AG04450 (cell line): ENCODE data around the gene MYLK3. TPM values are rescaled to one million over a fixed set of nuclear protein-coding genes. Genes with fewer than 3 reads are reported as not detected.

ENCODE experiments used
- CTCF ChIA-PET: fragments of 300-600, 350-600 bp; formaldehyde crosslinking; extraction: SDS; loops from one replicate; lab custom pipeline; 2022; ENCODE audit warnings: antibody characterized with exemption, inconsistent platforms; lab: Charles Lee
- POLR2A ChIA-PET: fragments of 350-600 bp; formaldehyde crosslinking; extraction: SDS; loops from one replicate; lab custom pipeline; 2021; ENCODE audit warnings: antibody characterized with exemption, inconsistent platforms; lab: Yijun Ruan, JAX
- DNase-seq: peaks from one replicate; pipeline ENCODE4 v3.0.0-alpha.2; 2011; ENCODE audit warnings: low read depth, low spot score
- H3K27ac ChIP-seq: one replicate; pipeline ENCODE4 v1.5.1; 2012; ENCODE audit warnings: low read depth, low read length, control low read depth
- H3K27me3 ChIP-seq: one replicate; pipeline ENCODE4 v1.6.0; 2012; ENCODE audit warnings: low read length; ENCODE audit not compliant: control insufficient read depth, insufficient read depth
- H3K4me3 ChIP-seq: 2 replicates; pipeline ENCODE4 v1.5.1; 2011; ENCODE audit warnings: mild to moderate bottlenecking, low read depth, low read length, control low read depth
- H3K9me3 ChIP-seq: 2 replicates; pipeline ENCODE4 v1.5.1; 2012; ENCODE audit warnings: low read length; ENCODE audit not compliant: control insufficient read depth, insufficient read depth
- polyA minus RNA-seq: library from RNA; depleted of rRNA, polyadenylated mRNA; stranded (reverse); fragments of >200 nt; gene quantifications from 2 replicates; pipeline ENCODE4 v1.2.3, GENCODE V29; 2011; rRNA and poly(A)+ RNA removed
- polyA plus RNA-seq: library from polyadenylated mRNA; depleted of rRNA; stranded (reverse); fragments of >200 nt; gene quantifications from 2 replicates; pipeline ENCODE4 v1.2.3, GENCODE V29; 2011; rRNA removed
- TF ChIP-seq, protein P1 (sequence below): IDR thresholded peaks from 2 replicates; pipeline ENCODE4 v1.5.1; 2011; ENCODE audit warnings: low read depth, low read length, control low read depth, inconsistent platforms

MYLK3 gene
- 0.09 and 0.11 TPM in 2 replicates for polyA plus RNA-seq
- 0.48 and 0.97 TPM in 2 replicates for polyA minus RNA-seq

DNA sequence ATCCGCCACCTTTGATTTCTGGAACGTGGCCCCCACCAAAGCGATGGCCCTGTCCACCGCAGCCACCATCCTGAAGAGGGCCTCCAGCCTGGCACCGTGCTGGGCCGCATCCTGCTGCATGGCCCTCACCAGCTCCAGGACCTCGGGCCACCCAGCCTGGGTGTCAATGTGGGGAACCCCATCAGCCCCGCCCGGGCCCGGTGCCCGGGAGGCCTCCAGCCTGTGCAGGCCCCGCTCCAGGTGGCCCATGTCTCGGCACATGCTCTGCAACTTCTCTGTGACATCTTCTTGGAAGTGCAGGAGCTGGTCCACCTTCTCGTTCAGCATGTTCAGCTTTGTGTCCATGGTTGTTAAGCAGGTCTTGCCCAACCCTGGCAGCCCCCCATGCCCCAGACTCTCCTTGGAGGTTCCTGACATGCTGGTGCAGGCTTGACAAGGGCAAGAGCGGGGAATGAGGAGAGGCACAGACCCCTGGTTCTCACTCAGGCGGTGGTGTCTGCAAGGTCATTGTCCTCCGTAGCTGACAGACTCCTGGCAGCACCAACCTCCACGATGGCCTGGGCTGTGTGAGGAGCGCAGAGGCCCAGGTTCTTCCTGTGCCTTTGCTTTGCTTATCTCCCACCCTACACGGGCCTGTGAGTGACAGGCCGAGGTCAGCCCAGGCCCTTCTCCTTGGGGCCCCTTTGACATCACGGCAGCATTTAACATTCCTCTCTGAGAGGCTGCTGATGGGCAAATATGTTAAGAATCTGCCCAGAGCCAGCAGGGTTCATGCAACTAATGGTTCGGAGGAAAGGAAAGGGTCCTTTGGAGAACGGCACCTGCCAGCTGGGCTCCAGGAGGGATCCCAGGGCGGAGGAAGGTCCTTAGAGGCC, at the start of gene MYLK3:
MYLK3 (minus strand) TSS at position 568 of the 875 bp plus-strand sequence; CDS start at position 417, 151 bp downstream.
- no peak within 1 kb of the TSS for H3K4me3 ChIP-seq
- TF ChIP-seq, protein P1, sequence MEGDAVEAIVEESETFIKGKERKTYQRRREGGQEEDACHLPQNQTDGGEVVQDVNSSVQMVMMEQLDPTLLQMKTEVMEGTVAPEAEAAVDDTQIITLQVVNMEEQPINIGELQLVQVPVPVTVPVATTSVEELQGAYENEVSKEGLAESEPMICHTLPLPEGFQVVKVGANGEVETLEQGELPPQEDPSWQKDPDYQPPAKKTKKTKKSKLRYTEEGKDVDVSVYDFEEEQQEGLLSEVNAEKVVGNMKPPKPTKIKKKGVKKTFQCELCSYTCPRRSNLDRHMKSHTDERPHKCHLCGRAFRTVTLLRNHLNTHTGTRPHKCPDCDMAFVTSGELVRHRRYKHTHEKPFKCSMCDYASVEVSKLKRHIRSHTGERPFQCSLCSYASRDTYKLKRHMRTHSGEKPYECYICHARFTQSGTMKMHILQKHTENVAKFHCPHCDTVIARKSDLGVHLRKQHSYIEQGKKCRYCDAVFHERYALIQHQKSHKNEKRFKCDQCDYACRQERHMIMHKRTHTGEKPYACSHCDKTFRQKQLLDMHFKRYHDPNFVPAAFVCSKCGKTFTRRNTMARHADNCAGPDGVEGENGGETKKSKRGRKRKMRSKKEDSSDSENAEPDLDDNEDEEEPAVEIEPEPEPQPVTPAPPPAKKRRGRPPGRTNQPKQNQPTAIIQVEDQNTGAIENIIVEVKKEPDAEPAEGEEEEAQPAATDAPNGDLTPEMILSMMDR = no peak
- ChIA-PET CTCF (no interaction called here), POLR2A (no interaction called here)
- no peak for DNase-seq
- H3K27ac ChIP-seq = no peak within 1 kb of the TSS
- no peaks in the 10 kb centered on the region; the same call in 1 of the 2 replicates for H3K9me3 ChIP-seq
- H3K27me3 ChIP-seq = no peaks in the 10 kb centered on the region

DNA sequence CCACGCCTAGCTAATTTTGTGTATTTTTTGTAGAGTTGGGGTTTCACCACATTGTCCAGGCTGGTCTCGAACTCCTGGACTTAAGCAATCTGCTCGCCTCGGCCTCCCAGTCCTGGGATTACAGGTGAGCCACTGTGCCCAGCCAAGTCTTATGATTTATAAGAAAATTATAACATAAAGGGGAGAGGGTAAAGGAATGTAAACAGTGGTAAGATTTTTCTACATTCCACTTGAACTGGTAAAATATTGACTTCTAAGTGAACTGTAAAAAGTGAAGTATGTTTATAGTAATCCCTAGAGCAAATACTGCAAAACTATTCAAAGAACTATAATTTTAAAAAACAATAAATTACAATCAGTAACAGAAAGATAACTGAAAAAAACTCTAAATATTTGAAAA, 49.4 kb upstream of the MYLK3 start:
- CTCF ChIA-PET = no interaction called here
- TF ChIP-seq, protein P1 = no peak
- Histone ChIP-seq H3K27ac (no peak overlapping the region), H3K4me3 (no peak overlapping the region), H3K27me3 (no peaks in the 10 kb centered on the region), H3K9me3 (peaks cover 8% of the 10 kb centered on the region)
- DNase-seq = no peak
- POLR2A ChIA-PET = no interaction called here

DNA sequence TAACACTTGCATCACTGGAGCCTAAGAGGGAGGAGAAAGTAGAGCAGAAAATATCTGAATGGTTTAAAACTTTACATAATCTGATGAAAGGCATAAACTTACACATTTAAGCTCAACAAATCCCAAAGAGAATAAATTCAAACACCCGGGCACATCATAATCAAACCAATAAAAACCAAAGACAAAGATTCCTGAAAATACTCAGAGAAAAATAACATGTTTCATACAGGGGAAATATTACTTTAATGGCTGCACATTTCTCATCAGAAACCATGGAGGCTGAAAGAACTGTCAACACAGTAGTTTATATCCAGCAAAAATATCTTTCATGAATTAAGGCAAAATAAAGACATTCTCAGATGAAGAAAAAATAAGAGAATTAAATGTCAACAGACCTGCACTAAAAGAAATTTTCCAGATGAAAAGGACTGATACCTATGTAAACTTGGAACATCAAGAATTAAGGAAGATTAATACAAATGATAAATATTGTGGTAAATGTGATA, 48.7 kb upstream of the MYLK3 start:
- no peak for DNase-seq
- CTCF ChIA-PET = interaction anchor here (0.5 kb wide), 1 partner anchor 107 kb away, joined by 3 read pairs; the partner anchor contains the start of gene ORC6

DNA sequence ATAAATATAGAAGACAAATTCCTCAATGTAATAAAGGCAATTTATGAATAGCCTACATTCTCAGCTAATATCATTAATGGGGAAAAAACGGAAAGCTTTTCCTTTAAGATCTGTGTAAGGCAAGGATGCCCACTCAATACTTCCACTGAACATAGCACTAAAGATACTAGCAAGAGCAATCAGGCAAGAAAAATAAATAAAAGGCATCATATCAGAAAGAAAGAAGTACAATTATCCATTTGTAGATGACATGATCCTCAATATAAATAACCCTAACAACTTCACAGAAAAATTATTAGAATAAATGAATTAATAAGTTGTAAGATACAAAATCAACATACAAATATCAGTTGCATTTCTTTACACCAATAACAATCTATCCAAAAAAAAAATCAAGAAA, 45.7 kb upstream of the MYLK3 start:
- CTCF ChIA-PET = interaction anchor here (0.5 kb wide), 1 partner anchor 16 kb away, joined by 3 read pairs; no protein-coding TSS in a partner anchor
- Histone ChIP-seq H3K4me3 (no peak overlapping the region), H3K27ac (no peak overlapping the region), H3K27me3 (no peaks in the 10 kb centered on the region), H3K9me3 (peaks cover 13% of the 10 kb centered on the region)
- POLR2A ChIA-PET = no interaction called here
- TF ChIP-seq, protein P1 = no peak
- no peak for DNase-seq

More for the DNA sequence above, 48.7 kb upstream of the MYLK3 start:
- Histone ChIP-seq H3K9me3 (peaks cover 8% of the 10 kb centered on the region), H3K4me3 (no peak overlapping the region), H3K27me3 (no peaks in the 10 kb centered on the region), H3K27ac (no peak overlapping the region)
- POLR2A ChIA-PET = no interaction called here
- TF ChIP-seq, protein P1 = no peak
